ENCODE results near the gene ZNF688. TPM values are rescaled to one million over a fixed set of nuclear protein-coding genes. Genes with fewer than 3 reads are reported as not detected.
A peak's percentile ranks its signal among the peaks of the same experiment; 100 is the strongest.

Gene ZNF688
- total and polyA plus RNA-seq, 9 of the 15 experiments (the other 6 are each of a cell fraction or from before 2014, with no cell fraction given) = 0.48 to 12.9 (median 4.5) TPM

DNA sequence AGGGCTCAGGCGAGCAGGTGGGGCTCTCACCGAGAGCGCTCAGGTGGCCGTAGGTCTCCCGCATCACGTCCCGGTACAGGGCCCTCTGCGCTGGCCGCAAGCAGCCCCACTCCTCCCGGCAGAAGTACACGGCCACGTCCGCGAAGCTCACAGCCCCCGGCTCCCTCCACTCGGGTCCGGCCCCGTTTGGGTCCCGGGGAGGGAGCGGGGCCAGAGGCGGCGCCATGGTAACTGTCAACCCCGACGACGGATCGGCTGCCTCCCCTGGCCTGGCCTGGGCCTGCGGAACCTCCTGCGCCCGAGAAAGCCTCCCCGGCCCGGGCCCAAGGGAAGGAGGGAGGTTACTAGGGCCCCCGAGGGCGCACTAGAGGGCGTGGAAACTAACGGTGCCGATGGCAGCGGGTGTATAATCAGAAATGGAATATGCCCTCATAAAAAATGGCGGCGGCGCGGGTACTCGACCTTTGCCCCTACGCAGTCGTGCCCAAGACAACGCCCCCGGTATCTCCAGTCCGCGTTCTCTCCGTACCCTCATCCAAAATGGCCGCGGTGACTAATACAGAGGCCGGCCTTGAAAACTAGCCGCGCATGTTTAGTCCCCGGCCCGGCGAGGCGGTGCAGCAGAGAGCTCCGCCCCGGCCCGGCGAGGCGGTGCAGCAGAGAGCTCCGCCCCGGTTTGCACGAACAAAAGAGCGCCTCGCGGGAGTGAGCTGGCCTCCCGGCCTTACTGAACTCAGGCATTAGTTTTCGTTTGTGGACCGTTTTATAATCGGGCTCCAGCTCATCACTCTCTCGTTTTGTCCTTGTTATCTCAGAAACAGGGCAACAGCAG, 13.3 kb downstream of the ZNF688 start, which contains the start of gene ZNF764 (continued):
- TF ChIP-seq, protein P1, sequence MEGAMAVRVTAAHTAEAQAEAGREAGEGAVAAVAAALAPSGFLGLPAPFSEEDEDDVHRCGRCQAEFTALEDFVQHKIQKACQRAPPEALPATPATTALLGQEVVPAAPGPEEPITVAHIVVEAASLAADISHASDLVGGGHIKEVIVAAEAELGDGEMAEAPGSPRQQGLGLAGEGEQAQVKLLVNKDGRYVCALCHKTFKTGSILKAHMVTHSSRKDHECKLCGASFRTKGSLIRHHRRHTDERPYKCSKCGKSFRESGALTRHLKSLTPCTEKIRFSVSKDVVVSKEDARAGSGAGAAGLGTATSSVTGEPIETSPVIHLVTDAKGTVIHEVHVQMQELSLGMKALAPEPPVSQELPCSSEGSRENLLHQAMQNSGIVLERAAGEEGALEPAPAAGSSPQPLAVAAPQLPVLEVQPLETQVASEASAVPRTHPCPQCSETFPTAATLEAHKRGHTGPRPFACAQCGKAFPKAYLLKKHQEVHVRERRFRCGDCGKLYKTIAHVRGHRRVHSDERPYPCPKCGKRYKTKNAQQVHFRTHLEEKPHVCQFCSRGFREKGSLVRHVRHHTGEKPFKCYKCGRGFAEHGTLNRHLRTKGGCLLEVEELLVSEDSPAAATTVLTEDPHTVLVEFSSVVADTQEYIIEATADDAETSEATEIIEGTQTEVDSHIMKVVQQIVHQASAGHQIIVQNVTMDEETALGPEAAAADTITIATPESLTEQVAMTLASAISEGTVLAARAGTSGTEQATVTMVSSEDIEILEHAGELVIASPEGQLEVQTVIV (CRISPR knock-in tag; IDR thresholded peaks at IDR 0.05; ENCODE audit: borderline replicate concordance) = no peak
- TF ChIP-seq CBX5 (IDR thresholded peaks at IDR 0.05; ENCODE audit: borderline replicate concordance, low read depth) (no peak), ZNF12 (CRISPR knock-in tag; IDR thresholded peaks at IDR 0.05) (no peak), SRSF1 (IDR thresholded peaks at IDR 0.05; ENCODE audit: low read depth, low read length) (no peak), NFATC3 (IDR thresholded peaks at IDR 0.05) (no peak), ESRRA (IDR thresholded peaks at IDR 0.05; ENCODE audit: borderline replicate concordance, low read depth) (peak; percentile 11; the same call in 1 of the 2 replicates), TAF7 (tag; IDR thresholded peaks at IDR 0.05) (peak; percentile 56; the same call in 1 of the 2 replicates), RBM25 (IDR thresholded peaks at IDR 0.05; ENCODE audit: low read depth, low read length, severe bottlenecking) (no peak), POLR2A (conservative IDR thresholded peaks at IDR 0.05) (peak; percentile 75), TBL1XR1 (IDR thresholded peaks at IDR 0.05; ENCODE audit: low read length in 2 of 2) (peak in 1 of 2 experiments; percentile 32; a peak in 3 of 4 replicates), SMAD4 (CRISPR knock-in tag; conservative IDR thresholded peaks at IDR 0.05) (no peak; the same call in 1 of the 2 replicates), CBX3 (IDR thresholded peaks at IDR 0.05; ENCODE audit: borderline replicate concordance in 1 of 2, low read length in 2 of 2) (no peak), RBM34 (IDR thresholded peaks at IDR 0.05; ENCODE audit: borderline replicate concordance, insufficient read depth, low read length) (no peak), EZH2 (IDR thresholded peaks at IDR 0.05; ENCODE audit: borderline replicate concordance, low read depth, low read length) (no peak), DNMT1 (IDR thresholded peaks at IDR 0.05) (no peak), ARHGAP35 (IDR thresholded peaks at IDR 0.05; ENCODE audit: partially characterized antibody) (no peak), ZNF830 (CRISPR knock-in tag; IDR thresholded peaks at IDR 0.05) (no peak)
- TF ChIP-seq, protein P2, sequence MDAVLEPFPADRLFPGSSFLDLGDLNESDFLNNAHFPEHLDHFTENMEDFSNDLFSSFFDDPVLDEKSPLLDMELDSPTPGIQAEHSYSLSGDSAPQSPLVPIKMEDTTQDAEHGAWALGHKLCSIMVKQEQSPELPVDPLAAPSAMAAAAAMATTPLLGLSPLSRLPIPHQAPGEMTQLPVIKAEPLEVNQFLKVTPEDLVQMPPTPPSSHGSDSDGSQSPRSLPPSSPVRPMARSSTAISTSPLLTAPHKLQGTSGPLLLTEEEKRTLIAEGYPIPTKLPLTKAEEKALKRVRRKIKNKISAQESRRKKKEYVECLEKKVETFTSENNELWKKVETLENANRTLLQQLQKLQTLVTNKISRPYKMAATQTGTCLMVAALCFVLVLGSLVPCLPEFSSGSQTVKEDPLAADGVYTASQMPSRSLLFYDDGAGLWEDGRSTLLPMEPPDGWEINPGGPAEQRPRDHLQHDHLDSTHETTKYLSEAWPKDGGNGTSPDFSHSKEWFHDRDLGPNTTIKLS (IDR thresholded peaks at IDR 0.05; ENCODE audit: borderline replicate concordance, low read depth) = 0 out of 2 replicates have a peak, but pooled peaks have one; percentile 68
- TF ChIP-seq, protein P3, sequence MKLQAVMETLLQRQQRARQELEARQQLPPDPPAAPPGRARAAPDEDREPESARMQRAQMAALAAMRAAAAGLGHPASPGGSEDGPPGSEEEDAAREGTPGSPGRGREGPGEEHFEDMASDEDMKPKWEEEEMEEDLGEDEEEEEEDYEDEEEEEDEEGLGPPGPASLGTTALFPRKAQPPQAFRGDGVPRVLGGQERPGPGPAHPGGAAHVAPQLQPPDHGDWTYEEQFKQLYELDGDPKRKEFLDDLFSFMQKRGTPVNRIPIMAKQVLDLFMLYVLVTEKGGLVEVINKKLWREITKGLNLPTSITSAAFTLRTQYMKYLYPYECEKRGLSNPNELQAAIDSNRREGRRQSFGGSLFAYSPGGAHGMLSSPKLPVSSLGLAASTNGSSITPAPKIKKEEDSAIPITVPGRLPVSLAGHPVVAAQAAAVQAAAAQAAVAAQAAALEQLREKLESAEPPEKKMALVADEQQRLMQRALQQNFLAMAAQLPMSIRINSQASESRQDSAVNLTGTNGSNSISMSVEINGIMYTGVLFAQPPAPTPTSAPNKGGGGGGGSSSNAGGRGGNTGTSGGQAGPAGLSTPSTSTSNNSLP (IDR thresholded peaks at IDR 0.05; ENCODE audit: borderline replicate concordance, low read depth, low read length) = no peak
- TF ChIP-seq, protein P4, sequence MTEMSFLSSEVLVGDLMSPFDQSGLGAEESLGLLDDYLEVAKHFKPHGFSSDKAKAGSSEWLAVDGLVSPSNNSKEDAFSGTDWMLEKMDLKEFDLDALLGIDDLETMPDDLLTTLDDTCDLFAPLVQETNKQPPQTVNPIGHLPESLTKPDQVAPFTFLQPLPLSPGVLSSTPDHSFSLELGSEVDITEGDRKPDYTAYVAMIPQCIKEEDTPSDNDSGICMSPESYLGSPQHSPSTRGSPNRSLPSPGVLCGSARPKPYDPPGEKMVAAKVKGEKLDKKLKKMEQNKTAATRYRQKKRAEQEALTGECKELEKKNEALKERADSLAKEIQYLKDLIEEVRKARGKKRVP (CRISPR knock-in tag; IDR thresholded peaks at IDR 0.05) = peak; percentile 7; the same call in 1 of the 2 replicates
- TF ChIP-seq, protein P5, sequence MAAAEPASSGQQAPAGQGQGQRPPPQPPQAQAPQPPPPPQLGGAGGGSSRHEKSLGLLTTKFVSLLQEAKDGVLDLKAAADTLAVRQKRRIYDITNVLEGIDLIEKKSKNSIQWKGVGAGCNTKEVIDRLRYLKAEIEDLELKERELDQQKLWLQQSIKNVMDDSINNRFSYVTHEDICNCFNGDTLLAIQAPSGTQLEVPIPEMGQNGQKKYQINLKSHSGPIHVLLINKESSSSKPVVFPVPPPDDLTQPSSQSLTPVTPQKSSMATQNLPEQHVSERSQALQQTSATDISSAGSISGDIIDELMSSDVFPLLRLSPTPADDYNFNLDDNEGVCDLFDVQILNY (CRISPR knock-in tag; IDR thresholded peaks at IDR 0.05) = no peak
